Kidney tubule cell (primary cell): ENCODE results near the gene DEF6.

ENCODE experiments used
- DNase-seq: peaks from one replicate; pipeline ENCODE4 v3.0.0-alpha.2; 2018; ENCODE audit warnings: low spot score

The DEF6 gene

GRCh38 chr6:35297601-35298481, at the start of gene DEF6:
Gene DEF6 (plus strand): TSS chr6:35297818. CDS start chr6:35297857, 39 bp downstream.
- peak; percentile 70 for DNase-seq

- no peak for DNase-seq
Measured at GRCh38 chr6:35248300-35248699, 49.3 kb upstream of the DEF6 start.

GRCh38 chr6:35248965-35249364, 48.7 kb upstream of the DEF6 start:
- no peak for DNase-seq

- DNase-seq = no peak
Measured at GRCh38 chr6:35251949-35252348, 45.7 kb upstream of the DEF6 start.

- no peak for DNase-seq
Measured at GRCh38 chr6:35253249-35253648, 44.4 kb upstream of the DEF6 start.

- DNase-seq = no peak
Measured at GRCh38 chr6:35258336-35258735, 39.3 kb upstream of the DEF6 start.

- no peak for DNase-seq
Measured at GRCh38 chr6:35258858-35259193, 38.8 kb upstream of the DEF6 start.

- DNase-seq = peak; percentile 99
Measured at GRCh38 chr6:35259194-35259947, 38.2 kb upstream of the DEF6 start, which contains the start of gene ZNF76. Gene ZNF76 (plus strand): TSS chr6:35259735. CDS start chr6:35281152, 21,417 bp downstream.

GRCh38 chr6:35259948-35260590, 37.5 kb upstream of the DEF6 start:
- peak; percentile 77 for DNase-seq

GRCh38 chr6:35260591-35261570, 36.7 kb upstream of the DEF6 start:
- DNase-seq = no peak

GRCh38 chr6:35262596-35262995, 35.0 kb upstream of the DEF6 start:
- peak; percentile 19 for DNase-seq

- DNase-seq = peak; percentile 50
Measured at GRCh38 chr6:35264550-35265274, 32.9 kb upstream of the DEF6 start.

- no peak for DNase-seq
Measured at GRCh38 chr6:35265523-35265922, 32.1 kb upstream of the DEF6 start.

- DNase-seq = no peak
Measured at GRCh38 chr6:35267446-35267845, 30.2 kb upstream of the DEF6 start.

GRCh38 chr6:35267897-35268296, 29.7 kb upstream of the DEF6 start:
- DNase-seq = no peak

GRCh38 chr6:35272005-35272404, 25.6 kb upstream of the DEF6 start:
- no peak for DNase-seq

- DNase-seq = no peak
Measured at GRCh38 chr6:35273822-35274559, 23.6 kb upstream of the DEF6 start.

GRCh38 chr6:35275744-35276260, 21.8 kb upstream of the DEF6 start:
- DNase-seq = no peak

- no peak for DNase-seq
Measured at GRCh38 chr6:35278708-35279107, 18.9 kb upstream of the DEF6 start.

GRCh38 chr6:35280903-35281302, 16.7 kb upstream of the DEF6 start:
- DNase-seq = peak; percentile 57
